Tibial artery (tissue), 4 donors: ENCODE measurements around the gene ADGRG2.

Source experiments
- DNase-seq, 2 donors: peaks; one replicate each; pipeline ENCODE4 v3.0.0-alpha.2; 2019
- H3K27ac ChIP-seq, 2 donors: fragments of 200-600 bp; sonication (generic) in 1 of 2; 1 replicate in 1 of 2; 2 replicates in 1 of 2; pipeline ENCODE4 v1.5.1; 2018 to 2019; ENCODE audit warnings: mild to moderate bottlenecking in 1 of 2
- H3K27me3 ChIP-seq, 2 donors: fragments of 200-600 bp; sonication (generic) in 1 of 2; one replicate each; pipeline versions ENCODE4 v1.5.1 to v1.6.0; 2016 to 2019
- H3K36me3 ChIP-seq, 3 donors: fragments of 200-600 bp; sonication (generic) in 2 of 3; one replicate each; pipeline ENCODE4 v1.5.1; 2016 to 2019; ENCODE audit warnings: mild to moderate bottlenecking in 2 of 3
- H3K4me1 ChIP-seq, 4 donors: fragments of 200-600 bp; sonication (generic) in 2 of 4; 1 replicate in 3 of 4; 2 replicates in 1 of 4; pipeline ENCODE4 v1.5.1; 2016 to 2019
- H3K4me3 ChIP-seq, 2 donors: fragments of 200-600 bp; sonication (generic) in 1 of 2; 1 replicate in 1 of 2; 2 replicates in 1 of 2; pipeline ENCODE4 v1.5.1; 2018 to 2019; ENCODE audit warnings: mild to moderate bottlenecking in 2 of 2
- H3K9me3 ChIP-seq, 3 donors: fragments of 200-600 bp; sonication (generic) in 1 of 3; one replicate each; pipeline ENCODE4 v1.5.1; 2016 to 2019
- intact Hi-C: fragments of 100-400 bp; cut with DNase I; formaldehyde crosslinking; loops from one replicate; pipeline ENCODE4 v1.15.0; 2023; ENCODE audit warnings: low total_unique reads
- TF ChIP-seq, protein P1 (sequence below), 2 experiments: fragments of 200-600 bp in 1 of 2; fragments of 450-650 bp in 1 of 2; IDR thresholded peaks; one replicate each; pipeline ENCODE4 v1.5.1; 2017 to 2019; ENCODE audit warnings: antibody characterized with exemption in 2 of 2, mild to moderate bottlenecking in 1 of 2, moderate library complexity in 1 of 2

The ADGRG2 gene

GRCh38 chrX:18966624-18967023, 155.6 kb downstream of the ADGRG2 start:
- Histone ChIP-seq H3K4me1 (no peaks in the 10 kb centered on the region), H3K4me3 (no peak overlapping the region), H3K27me3 (no peaks in the 10 kb centered on the region), H3K36me3 (no peaks in the 10 kb centered on the region), H3K27ac (no peak overlapping the region), H3K9me3 (no peaks in the 10 kb centered on the region)
- TF ChIP-seq, protein P1, sequence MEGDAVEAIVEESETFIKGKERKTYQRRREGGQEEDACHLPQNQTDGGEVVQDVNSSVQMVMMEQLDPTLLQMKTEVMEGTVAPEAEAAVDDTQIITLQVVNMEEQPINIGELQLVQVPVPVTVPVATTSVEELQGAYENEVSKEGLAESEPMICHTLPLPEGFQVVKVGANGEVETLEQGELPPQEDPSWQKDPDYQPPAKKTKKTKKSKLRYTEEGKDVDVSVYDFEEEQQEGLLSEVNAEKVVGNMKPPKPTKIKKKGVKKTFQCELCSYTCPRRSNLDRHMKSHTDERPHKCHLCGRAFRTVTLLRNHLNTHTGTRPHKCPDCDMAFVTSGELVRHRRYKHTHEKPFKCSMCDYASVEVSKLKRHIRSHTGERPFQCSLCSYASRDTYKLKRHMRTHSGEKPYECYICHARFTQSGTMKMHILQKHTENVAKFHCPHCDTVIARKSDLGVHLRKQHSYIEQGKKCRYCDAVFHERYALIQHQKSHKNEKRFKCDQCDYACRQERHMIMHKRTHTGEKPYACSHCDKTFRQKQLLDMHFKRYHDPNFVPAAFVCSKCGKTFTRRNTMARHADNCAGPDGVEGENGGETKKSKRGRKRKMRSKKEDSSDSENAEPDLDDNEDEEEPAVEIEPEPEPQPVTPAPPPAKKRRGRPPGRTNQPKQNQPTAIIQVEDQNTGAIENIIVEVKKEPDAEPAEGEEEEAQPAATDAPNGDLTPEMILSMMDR (IDR thresholded peaks at IDR 0.05), result no peak
- intact Hi-C loops, result no loop called here
- DNase-seq, result no peak

DNA sequence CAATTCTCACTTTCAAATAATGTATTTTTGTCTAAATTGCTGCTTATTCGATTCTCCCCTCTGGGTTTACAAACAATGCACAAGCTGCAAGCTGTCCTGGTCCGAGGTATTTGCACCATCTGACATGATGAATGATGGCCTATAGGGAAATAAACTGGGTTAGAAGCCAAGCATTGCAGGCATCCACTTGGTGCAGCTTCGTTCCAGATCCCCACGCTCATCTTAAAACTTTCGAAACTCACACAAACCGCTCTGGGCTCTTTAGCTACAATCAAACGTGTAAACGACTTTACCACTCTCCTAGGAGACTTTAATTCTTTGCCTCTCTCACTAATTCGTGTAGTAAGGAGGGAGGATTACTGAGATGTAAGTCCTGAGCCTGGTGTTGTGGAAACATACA, 157.4 kb downstream of the ADGRG2 start:
- no peaks in the 10 kb centered on the region for H3K4me1 ChIP-seq
- no peak overlapping the region for H3K4me3 ChIP-seq
- intact Hi-C loops, result no loop called here
- H3K36me3 ChIP-seq, result no peaks in the 10 kb centered on the region
- H3K27me3 ChIP-seq, result no peaks in the 10 kb centered on the region
- H3K27ac ChIP-seq, result no peak overlapping the region
- peaks cover 0 to 3% (median 0%) of the 10 kb centered on the region in 3 donors for H3K9me3 ChIP-seq
- TF ChIP-seq, protein P1 (IDR thresholded peaks at IDR 0.05), result no peak
- DNase-seq, result no peak

DNA sequence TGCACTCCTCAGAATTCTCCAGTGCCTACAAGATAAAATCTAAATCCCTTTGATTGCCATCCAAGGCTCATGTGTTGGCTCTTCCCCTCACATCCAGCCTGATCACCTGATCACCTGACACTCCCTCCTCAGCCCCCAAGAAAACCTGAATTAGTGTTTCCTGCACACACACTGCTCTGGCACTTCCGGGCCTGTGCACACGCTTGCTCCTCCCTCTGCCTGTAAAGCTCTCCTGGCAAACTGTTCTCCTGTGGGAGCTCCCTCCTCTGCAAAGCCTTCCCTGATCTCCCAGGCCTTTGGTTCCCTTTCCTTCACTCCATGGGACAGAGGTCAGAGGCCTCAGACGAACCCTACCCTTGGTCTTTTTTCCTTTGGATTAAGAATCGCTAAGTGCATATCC, 158.2 kb downstream of the ADGRG2 start:
- no peaks in the 10 kb centered on the region for H3K4me1 ChIP-seq
- no peak overlapping the region for H3K27ac ChIP-seq
- peaks cover 0 to 3% (median 0%) of the 10 kb centered on the region in 3 donors for H3K9me3 ChIP-seq
- intact Hi-C loops, result no loop called here
- H3K27me3 ChIP-seq, result no peaks in the 10 kb centered on the region
- TF ChIP-seq, protein P1 (IDR thresholded peaks at IDR 0.05), result no peak
- H3K4me3 ChIP-seq, result no peak overlapping the region
- no peak for DNase-seq
- H3K36me3 ChIP-seq, result no peaks in the 10 kb centered on the region

GRCh38 chrX:18962329-18962728, 159.9 kb downstream of the ADGRG2 start:
- no peak for DNase-seq
- Histone ChIP-seq H3K9me3 (peaks cover 0 to 3% (median 0%) of the 10 kb centered on the region in 3 donors), H3K27ac (no peak overlapping the region), H3K4me3 (no peak overlapping the region), H3K27me3 (no peaks in the 10 kb centered on the region), H3K36me3 (no peaks in the 10 kb centered on the region), H3K4me1 (no peaks in the 10 kb centered on the region)
- TF ChIP-seq, protein P1 (IDR thresholded peaks at IDR 0.05), result no peak
- intact Hi-C loops, result no loop called here

- DNase-seq, result no peak
- H3K27ac ChIP-seq, result no peak overlapping the region
- TF ChIP-seq, protein P1 (IDR thresholded peaks at IDR 0.05), result no peak
- no peaks in the 10 kb centered on the region for H3K36me3 ChIP-seq
- H3K4me3 ChIP-seq, result no peak overlapping the region
- H3K9me3 ChIP-seq, result peaks cover 0 to 3% (median 0%) of the 10 kb centered on the region in 3 donors
- H3K27me3 ChIP-seq, result no peaks in the 10 kb centered on the region
- intact Hi-C loops, result no loop called here
- H3K4me1 ChIP-seq, result no peaks in the 10 kb centered on the region
Observed at GRCh38 chrX:18961686-18962085, 160.6 kb downstream of the ADGRG2 start.
